OCI-LY7 (cell line): Measurements from ENCODE around the gene PLP1.

ENCODE experiments used
- EZH2phosphoT487 ChIP-seq: fragments of 200-600 bp; sonication (generic); IDR thresholded peaks from 2 replicates; pipeline ENCODE4 v1.6.1; 2018; ENCODE audit warnings: low read depth, borderline replicate concordance, mild to moderate bottlenecking, mixed run types, antibody characterized with exemption, low read length, moderate library complexity, mixed read lengths
- TF ChIP-seq, protein P1 (sequence below): fragments of 200-600 bp; sonication (generic); conservative IDR thresholded peaks from 2 replicates; pipeline ENCODE4 v1.5.1; 2014; ENCODE audit warnings: mild to moderate bottlenecking, antibody characterized with exemption, low read length, moderate library complexity, mixed read lengths

DNA sequence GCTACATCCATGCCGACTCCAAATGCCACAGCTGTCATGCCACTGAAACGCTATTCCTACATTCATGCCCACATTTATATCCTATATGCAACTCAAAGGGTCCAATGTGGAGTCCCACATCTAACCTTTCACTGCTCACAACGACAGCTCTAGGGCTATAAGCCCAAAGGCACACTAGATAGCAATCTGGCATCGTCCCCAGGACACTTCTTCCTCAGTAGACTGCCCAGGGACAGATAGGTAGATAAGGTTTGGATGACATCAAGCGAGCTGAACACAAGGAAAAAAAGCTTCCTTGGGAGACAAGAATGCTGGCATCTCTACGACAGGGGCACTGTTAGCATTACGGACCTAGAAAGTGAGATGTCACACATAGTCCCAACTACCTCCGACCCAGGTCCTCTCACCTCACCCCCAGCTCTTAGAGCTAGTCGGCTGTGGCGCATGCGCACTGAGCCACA, 54.7 kb downstream of the PLP1 start:
- TF ChIP-seq, protein P1, sequence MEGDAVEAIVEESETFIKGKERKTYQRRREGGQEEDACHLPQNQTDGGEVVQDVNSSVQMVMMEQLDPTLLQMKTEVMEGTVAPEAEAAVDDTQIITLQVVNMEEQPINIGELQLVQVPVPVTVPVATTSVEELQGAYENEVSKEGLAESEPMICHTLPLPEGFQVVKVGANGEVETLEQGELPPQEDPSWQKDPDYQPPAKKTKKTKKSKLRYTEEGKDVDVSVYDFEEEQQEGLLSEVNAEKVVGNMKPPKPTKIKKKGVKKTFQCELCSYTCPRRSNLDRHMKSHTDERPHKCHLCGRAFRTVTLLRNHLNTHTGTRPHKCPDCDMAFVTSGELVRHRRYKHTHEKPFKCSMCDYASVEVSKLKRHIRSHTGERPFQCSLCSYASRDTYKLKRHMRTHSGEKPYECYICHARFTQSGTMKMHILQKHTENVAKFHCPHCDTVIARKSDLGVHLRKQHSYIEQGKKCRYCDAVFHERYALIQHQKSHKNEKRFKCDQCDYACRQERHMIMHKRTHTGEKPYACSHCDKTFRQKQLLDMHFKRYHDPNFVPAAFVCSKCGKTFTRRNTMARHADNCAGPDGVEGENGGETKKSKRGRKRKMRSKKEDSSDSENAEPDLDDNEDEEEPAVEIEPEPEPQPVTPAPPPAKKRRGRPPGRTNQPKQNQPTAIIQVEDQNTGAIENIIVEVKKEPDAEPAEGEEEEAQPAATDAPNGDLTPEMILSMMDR = no peak
- TF ChIP-seq EZH2phosphoT487 = no peak
